SJSA1 (cell line): ENCODE results near the gene DGKB. TPM values are rescaled to one million over a fixed set of nuclear protein-coding genes. Genes with fewer than 3 reads are reported as not detected.

ENCODE experiments used
- DNase-seq, 2 experiments: peaks; one replicate each; pipeline ENCODE4 v3.0.0-alpha.2; 2015 to 2020; ENCODE audit warnings: low spot score in 2 of 2, low read depth in 1 of 2
- H3K27ac ChIP-seq: fragments of 250-450 bp; sonication (Bioruptor Pico); 2 replicates; pipeline ENCODE4 v1.5.1; 2020; ENCODE audit warnings: mild to moderate bottlenecking, moderate library complexity
- H3K27me3 ChIP-seq: fragments of 250-450 bp; sonication (Bioruptor Pico); replicated peaks from 2 replicates; pipeline ENCODE4 v1.5.1; 2020; ENCODE audit warnings: mild to moderate bottlenecking, moderate library complexity
- H3K36me3 ChIP-seq: fragments of 250-450 bp; sonication (Bioruptor Pico); 2 replicates; pipeline ENCODE4 v1.5.1; 2020; ENCODE audit warnings: mild to moderate bottlenecking
- H3K4me1 ChIP-seq: fragments of 250-450 bp; sonication (Bioruptor Pico); replicated peaks from 2 replicates; pipeline ENCODE4 v1.6.1; 2021; ENCODE audit warnings: mild to moderate bottlenecking
- H3K4me3 ChIP-seq: fragments of 250-450 bp; sonication (Bioruptor Pico); 2 replicates; pipeline ENCODE4 v1.5.1; 2020; ENCODE audit warnings: mild to moderate bottlenecking
- H3K9me3 ChIP-seq: fragments of 250-450 bp; sonication (Bioruptor Pico); replicated peaks from 2 replicates; pipeline ENCODE4 v1.5.1; 2020; ENCODE audit warnings: mild to moderate bottlenecking
- total RNA-seq: library from RNA; depleted of rRNA; stranded (reverse); fragments of >200 nt; shearing (Covaris generic); gene quantifications from 2 replicates; pipeline ENCODE4 v1.2.3, GENCODE V29; 2014

DGKB gene
- total RNA-seq, 1 experiment from 2014 or later, result not detected

- no peak overlapping the region for H3K4me3 ChIP-seq
- no peaks in the 10 kb centered on the region for H3K27me3 ChIP-seq
- H3K9me3 ChIP-seq, result no peaks in the 10 kb centered on the region
- H3K36me3 ChIP-seq, result no peaks in the 10 kb centered on the region
- no peak overlapping the region for H3K27ac ChIP-seq
- no peak for DNase-seq
- H3K4me1 ChIP-seq, result no peaks in the 10 kb centered on the region
Observed at GRCh38 chr7:14826426-14826825, 76.1 kb downstream of the DGKB start.

GRCh38 chr7:14825912-14826311 is 76.6 kb downstream of the DGKB start:
- H3K4me1 ChIP-seq, result no peaks in the 10 kb centered on the region
- H3K4me3 ChIP-seq, result no peak overlapping the region
- no peaks in the 10 kb centered on the region for H3K9me3 ChIP-seq
- no peak overlapping the region for H3K27ac ChIP-seq
- H3K27me3 ChIP-seq, result no peaks in the 10 kb centered on the region
- H3K36me3 ChIP-seq, result no peaks in the 10 kb centered on the region
- no peak for DNase-seq

- Histone ChIP-seq H3K4me1 (no peaks in the 10 kb centered on the region), H3K27me3 (no peaks in the 10 kb centered on the region), H3K27ac (no peak overlapping the region), H3K9me3 (no peaks in the 10 kb centered on the region), H3K4me3 (no peak overlapping the region), H3K36me3 (no peaks in the 10 kb centered on the region)
- DNase-seq, result no peak
Observed at GRCh38 chr7:14822481-14822854, 80.1 kb downstream of the DGKB start.

- Histone ChIP-seq H3K27ac (no peak overlapping the region), H3K27me3 (no peaks in the 10 kb centered on the region), H3K9me3 (no peaks in the 10 kb centered on the region), H3K36me3 (no peaks in the 10 kb centered on the region), H3K4me3 (no peak overlapping the region), H3K4me1 (no peaks in the 10 kb centered on the region)
- DNase-seq, result no peak
Observed at GRCh38 chr7:14821757-14822480, 80.6 kb downstream of the DGKB start.

GRCh38 chr7:14818871-14819270 is 83.7 kb downstream of the DGKB start:
- DNase-seq, result no peak
- Histone ChIP-seq H3K9me3 (no peaks in the 10 kb centered on the region), H3K4me1 (no peaks in the 10 kb centered on the region), H3K36me3 (no peaks in the 10 kb centered on the region), H3K27ac (no peak overlapping the region), H3K4me3 (no peak overlapping the region), H3K27me3 (no peaks in the 10 kb centered on the region)

- Histone ChIP-seq H3K27ac (no peak overlapping the region), H3K27me3 (no peaks in the 10 kb centered on the region), H3K4me1 (no peaks in the 10 kb centered on the region), H3K9me3 (no peaks in the 10 kb centered on the region), H3K36me3 (no peaks in the 10 kb centered on the region), H3K4me3 (no peak overlapping the region)
- DNase-seq, result no peak
Observed at GRCh38 chr7:14817829-14818614, 84.5 kb downstream of the DGKB start.

GRCh38 chr7:14807507-14807906 is 95.0 kb downstream of the DGKB start:
- H3K36me3 ChIP-seq, result no peaks in the 10 kb centered on the region
- no peak for DNase-seq
- no peak overlapping the region for H3K4me3 ChIP-seq
- no peaks in the 10 kb centered on the region for H3K4me1 ChIP-seq
- no peaks in the 10 kb centered on the region for H3K9me3 ChIP-seq
- H3K27me3 ChIP-seq, result no peaks in the 10 kb centered on the region
- no peak overlapping the region for H3K27ac ChIP-seq

GRCh38 chr7:14806891-14807290 is 95.7 kb downstream of the DGKB start:
- Histone ChIP-seq H3K9me3 (no peaks in the 10 kb centered on the region), H3K4me3 (no peak overlapping the region), H3K27me3 (no peaks in the 10 kb centered on the region), H3K27ac (no peak overlapping the region), H3K36me3 (no peaks in the 10 kb centered on the region), H3K4me1 (no peaks in the 10 kb centered on the region)
- DNase-seq, result no peak

GRCh38 chr7:14805105-14805719 is 97.3 kb downstream of the DGKB start:
- no peaks in the 10 kb centered on the region for H3K36me3 ChIP-seq
- no peaks in the 10 kb centered on the region for H3K4me1 ChIP-seq

GRCh38 chr7:14800664-14801063 is 101.9 kb downstream of the DGKB start:
- no peaks in the 10 kb centered on the region for H3K9me3 ChIP-seq
- H3K27ac ChIP-seq, result no peak overlapping the region
- no peaks in the 10 kb centered on the region for H3K36me3 ChIP-seq
- H3K27me3 ChIP-seq, result no peaks in the 10 kb centered on the region
- H3K4me3 ChIP-seq, result no peak overlapping the region
- DNase-seq, result no peak
- no peaks in the 10 kb centered on the region for H3K4me1 ChIP-seq

More at GRCh38 chr7:14805105-14805719, 97.3 kb downstream of the DGKB start:
- H3K9me3 ChIP-seq, result no peaks in the 10 kb centered on the region
- H3K4me3 ChIP-seq, result no peak overlapping the region
- no peak for DNase-seq
- no peak overlapping the region for H3K27ac ChIP-seq
- H3K27me3 ChIP-seq, result no peaks in the 10 kb centered on the region

GRCh38 chr7:14793151-14793550 is 109.4 kb downstream of the DGKB start:
- H3K27ac ChIP-seq, result no peak overlapping the region
- no peaks in the 10 kb centered on the region for H3K4me1 ChIP-seq
- H3K27me3 ChIP-seq, result no peaks in the 10 kb centered on the region
- H3K36me3 ChIP-seq, result no peaks in the 10 kb centered on the region
- no peaks in the 10 kb centered on the region for H3K9me3 ChIP-seq
- H3K4me3 ChIP-seq, result no peak overlapping the region
- DNase-seq, result no peak

- Histone ChIP-seq H3K4me3 (no peak overlapping the region), H3K36me3 (no peaks in the 10 kb centered on the region), H3K9me3 (no peaks in the 10 kb centered on the region), H3K4me1 (no peaks in the 10 kb centered on the region), H3K27ac (no peak overlapping the region), H3K27me3 (no peaks in the 10 kb centered on the region)
- DNase-seq, result no peak
Observed at GRCh38 chr7:14787551-14787950, 115.0 kb downstream of the DGKB start.

- Histone ChIP-seq H3K4me1 (no peaks in the 10 kb centered on the region), H3K9me3 (no peaks in the 10 kb centered on the region), H3K4me3 (no peak overlapping the region), H3K27ac (no peak overlapping the region), H3K27me3 (no peaks in the 10 kb centered on the region), H3K36me3 (no peaks in the 10 kb centered on the region)
- DNase-seq, result no peak
Observed at GRCh38 chr7:14786314-14786895, 116.1 kb downstream of the DGKB start.

GRCh38 chr7:14777806-14778205 is 124.7 kb downstream of the DGKB start:
- no peaks in the 10 kb centered on the region for H3K4me1 ChIP-seq
- no peaks in the 10 kb centered on the region for H3K27me3 ChIP-seq
- H3K9me3 ChIP-seq, result no peaks in the 10 kb centered on the region
- H3K36me3 ChIP-seq, result no peaks in the 10 kb centered on the region
- H3K27ac ChIP-seq, result no peak overlapping the region
- no peak for DNase-seq
- no peak overlapping the region for H3K4me3 ChIP-seq
